Gastroesophageal sphincter (tissue), 3 donors: ENCODE data around the gene TENT4B.

Source experiments
- POLR2A ChIP-seq, 2 donors: fragments of 450-650 bp; IDR thresholded peaks; one replicate each; pipeline ENCODE4 v1.6.1; 2017; ENCODE audit warnings: antibody characterized with exemption in 2 of 2, mild to moderate bottlenecking in 2 of 2, moderate library complexity in 1 of 2
- POLR2AphosphoS5 ChIP-seq: sonication (generic); formaldehyde crosslinking; IDR thresholded peaks from one replicate; pipeline ENCODE4 v1.6.1; 2017; ENCODE audit warnings: antibody characterized with exemption
- TF ChIP-seq, protein P1 (sequence below), 4 experiments: fragments of 200-600 bp in 2 of 4; fragments of 450-650 bp in 2 of 4; sonication (generic) in 1 of 4; IDR thresholded peaks; one replicate each; pipeline ENCODE4 v1.5.1; 2017 to 2019; ENCODE audit warnings: antibody characterized with exemption in 4 of 4, mild to moderate bottlenecking in 2 of 4, moderate library complexity in 2 of 4

DNA sequence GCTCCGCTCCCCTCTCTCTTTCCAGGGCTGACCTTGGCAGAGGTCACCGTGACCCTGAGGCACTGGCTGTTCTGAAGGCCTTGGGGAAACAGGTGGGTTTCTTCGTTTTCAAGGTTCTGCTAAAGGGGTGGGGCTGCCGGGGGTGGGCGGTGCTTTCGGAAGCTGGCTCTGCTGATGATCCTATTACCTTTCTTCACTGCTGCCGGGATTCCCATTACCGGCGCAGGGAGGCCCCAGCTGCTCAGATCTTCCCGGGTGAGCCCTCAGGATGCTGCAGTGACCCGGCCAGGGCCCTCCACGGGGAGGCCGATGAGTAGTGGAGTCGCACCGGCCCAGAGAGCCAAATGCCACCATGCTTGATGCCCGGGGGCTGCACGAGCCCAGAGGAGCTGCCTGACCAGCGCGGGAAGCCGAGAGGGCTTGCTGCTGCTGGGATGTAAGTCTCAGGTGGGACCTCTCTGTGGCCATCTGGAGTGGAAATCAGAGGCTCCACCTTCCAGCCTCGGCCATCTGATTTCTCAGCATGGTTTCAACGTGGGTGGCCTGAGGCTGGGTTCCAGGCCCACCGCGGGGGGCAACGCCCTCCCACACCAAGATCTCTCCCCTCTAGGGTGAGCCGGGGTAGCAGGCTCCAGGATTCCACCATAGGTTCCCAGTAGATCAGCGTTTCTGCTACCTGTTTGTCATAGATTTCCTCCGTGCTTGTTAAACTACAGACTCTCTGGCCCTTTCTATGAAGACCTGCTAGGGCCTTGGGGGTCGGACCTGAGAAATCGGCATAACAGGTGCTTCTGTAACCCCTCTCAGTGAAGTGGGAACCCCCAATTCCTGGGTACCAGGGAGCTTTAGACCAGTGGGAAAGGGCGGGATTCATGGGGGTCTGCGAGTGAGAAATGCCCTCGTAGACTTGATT, 91.7 kb downstream of the TENT4B start:
- TF ChIP-seq, protein P1, sequence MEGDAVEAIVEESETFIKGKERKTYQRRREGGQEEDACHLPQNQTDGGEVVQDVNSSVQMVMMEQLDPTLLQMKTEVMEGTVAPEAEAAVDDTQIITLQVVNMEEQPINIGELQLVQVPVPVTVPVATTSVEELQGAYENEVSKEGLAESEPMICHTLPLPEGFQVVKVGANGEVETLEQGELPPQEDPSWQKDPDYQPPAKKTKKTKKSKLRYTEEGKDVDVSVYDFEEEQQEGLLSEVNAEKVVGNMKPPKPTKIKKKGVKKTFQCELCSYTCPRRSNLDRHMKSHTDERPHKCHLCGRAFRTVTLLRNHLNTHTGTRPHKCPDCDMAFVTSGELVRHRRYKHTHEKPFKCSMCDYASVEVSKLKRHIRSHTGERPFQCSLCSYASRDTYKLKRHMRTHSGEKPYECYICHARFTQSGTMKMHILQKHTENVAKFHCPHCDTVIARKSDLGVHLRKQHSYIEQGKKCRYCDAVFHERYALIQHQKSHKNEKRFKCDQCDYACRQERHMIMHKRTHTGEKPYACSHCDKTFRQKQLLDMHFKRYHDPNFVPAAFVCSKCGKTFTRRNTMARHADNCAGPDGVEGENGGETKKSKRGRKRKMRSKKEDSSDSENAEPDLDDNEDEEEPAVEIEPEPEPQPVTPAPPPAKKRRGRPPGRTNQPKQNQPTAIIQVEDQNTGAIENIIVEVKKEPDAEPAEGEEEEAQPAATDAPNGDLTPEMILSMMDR (IDR thresholded peaks at IDR 0.05): no peak
- no peak for TF ChIP-seq POLR2A (IDR thresholded peaks at IDR 0.05)
- no peak for TF ChIP-seq POLR2AphosphoS5
